Keratinocyte (primary cell): ENCODE results near the gene ERBB4. TPM values are rescaled to one million over a fixed set of nuclear protein-coding genes. Genes with fewer than 3 reads are reported as not detected.

Experiments
- DNase-seq: peaks from one replicate; pipeline ENCODE4 v3.0.0-alpha.2; 2011; ENCODE audit warnings: low read depth, missing footprints, low spot score
- FAIRE-seq: peaks from 2 replicates; lab custom pipeline; 2011; peaks lifted over from hg19 to GRCh38; lab: Jason Lieb, UNC
- H2AFZ ChIP-seq: 2 replicates; pipeline ENCODE4 v1.6.0; 2012; ENCODE audit warnings: low read length, control low read depth, inconsistent platforms; ENCODE audit not compliant: control insufficient read depth
- H3K27ac ChIP-seq: 2 replicates; pipeline ENCODE4 v1.5.1; 2011; ENCODE audit warnings: low read length; ENCODE audit not compliant: control insufficient read depth, insufficient read depth
- H3K27me3 ChIP-seq: 3 replicates; pipeline ENCODE4 v1.6.0; 2011; ENCODE audit warnings: low read length; ENCODE audit not compliant: control insufficient read depth, insufficient read depth; ENCODE audit errors: extremely low read depth
- H3K36me3 ChIP-seq, 2 experiments: 2 replicates in 1 of 2; 3 replicates in 1 of 2; pipeline ENCODE4 v1.5.1; 2011; ENCODE audit warnings: low read length in 2 of 2, mild to moderate bottlenecking in 1 of 2; ENCODE audit not compliant: control insufficient read depth in 2 of 2, insufficient read depth in 2 of 2; ENCODE audit errors: extremely low read depth in 1 of 2
- H3K4me1 ChIP-seq: 3 replicates; pipeline ENCODE4 v1.5.1; 2011; ENCODE audit warnings: low read length; ENCODE audit not compliant: control insufficient read depth, insufficient read depth; ENCODE audit errors: extremely low read depth
- H3K4me2 ChIP-seq: 3 replicates; pipeline ENCODE4 v1.6.0; 2011; ENCODE audit warnings: low read depth, low read length; ENCODE audit not compliant: control insufficient read depth, insufficient read depth; ENCODE audit errors: extremely low read depth
- H3K4me3 ChIP-seq, 3 experiments: fragments of 200-600 bp in 1 of 3; sonication (generic) in 1 of 3; 2 replicates in 2 of 3; 3 replicates in 1 of 3; pipeline ENCODE4 v1.5.1; 2011 to 2016; ENCODE audit warnings: low read length in 3 of 3, mild to moderate bottlenecking in 3 of 3, control low read depth in 2 of 3, inconsistent platforms in 1 of 3, low read depth in 1 of 3, mixed read lengths in 1 of 3, mixed run types in 1 of 3, moderate library complexity in 1 of 3; ENCODE audit not compliant: control insufficient read depth in 2 of 3, insufficient read depth in 2 of 3; ENCODE audit errors: extremely low read depth in 1 of 3
- H3K79me2 ChIP-seq: 2 replicates; pipeline ENCODE4 v1.6.0; 2012; ENCODE audit warnings: low read length; ENCODE audit not compliant: control insufficient read depth, insufficient read depth
- H3K9ac ChIP-seq: 3 replicates; pipeline ENCODE4 v1.6.0; 2011; ENCODE audit warnings: low read length; ENCODE audit not compliant: control insufficient read depth, insufficient read depth; ENCODE audit errors: extremely low read depth
- H3K9me1 ChIP-seq: 3 replicates; pipeline ENCODE4 v1.6.0; 2011; ENCODE audit warnings: low read length; ENCODE audit not compliant: control insufficient read depth, insufficient read depth; ENCODE audit errors: extremely low read depth
- H3K9me3 ChIP-seq: 2 replicates; pipeline ENCODE4 v1.5.1; 2012; ENCODE audit warnings: low read depth, low read length; ENCODE audit not compliant: control insufficient read depth
- H4K20me1 ChIP-seq: 3 replicates; pipeline ENCODE4 v1.6.0; 2011; ENCODE audit warnings: low read length; ENCODE audit not compliant: control insufficient read depth, insufficient read depth; ENCODE audit errors: extremely low read depth
- EZH2 ChIP-seq: IDR thresholded peaks from one replicate; pipeline ENCODE4 v1.6.1; 2012; ENCODE audit warnings: inconsistent platforms, mild to moderate bottlenecking, low read length, moderate library complexity
- dilution Hi-C: fragments of 300-500 bp; cut with MboI; formaldehyde crosslinking; loops from one replicate; pipeline ENCODE4 v1.7.0; 2020; ENCODE audit warnings: low sequenced_read_pairs; ENCODE audit not compliant: extremely low pct_ligation_motif_present
- polyA plus RNA-seq, 5 experiments: library from polyadenylated mRNA; depleted of rRNA in 3 of 5; stranded (reverse) in 3 of 5; stranded (forward) in 1 of 5; unstranded in 1 of 5; fragments of >200 nt; gene quantifications; 1 replicate in 1 of 5; 2 replicates in 3 of 5; 3 replicates in 1 of 5; pipeline versions ENCODE4 v1.2.1 to v1.2.3, GENCODE V29; 2011 to 2012; ENCODE audit warnings: missing spikeins in 2 of 5, low read depth in 1 of 5, low replicate concordance in 1 of 5
- TF ChIP-seq, protein P1 (sequence below), 3 experiments: IDR thresholded peaks in 1 of 3; conservative IDR thresholded peaks in 1 of 3; optimal IDR thresholded peaks in 1 of 3; 2 replicates in 2 of 3; 3 replicates in 1 of 3; pipeline versions ENCODE3 to v1.5.1; 2011; ENCODE audit warnings: low read length in 3 of 3, mild to moderate bottlenecking in 3 of 3, moderate library complexity in 2 of 3, control low read depth in 1 of 3, inconsistent platforms in 1 of 3; ENCODE audit not compliant: insufficient read depth in 2 of 3; ENCODE audit errors: extremely low read depth in 1 of 3

The ERBB4 gene
- polyA plus RNA-seq, 1 donor (not counting 4 experiments of a cell fraction or from before 2014, with no cell fraction given): 0.01 TPM

DNA sequence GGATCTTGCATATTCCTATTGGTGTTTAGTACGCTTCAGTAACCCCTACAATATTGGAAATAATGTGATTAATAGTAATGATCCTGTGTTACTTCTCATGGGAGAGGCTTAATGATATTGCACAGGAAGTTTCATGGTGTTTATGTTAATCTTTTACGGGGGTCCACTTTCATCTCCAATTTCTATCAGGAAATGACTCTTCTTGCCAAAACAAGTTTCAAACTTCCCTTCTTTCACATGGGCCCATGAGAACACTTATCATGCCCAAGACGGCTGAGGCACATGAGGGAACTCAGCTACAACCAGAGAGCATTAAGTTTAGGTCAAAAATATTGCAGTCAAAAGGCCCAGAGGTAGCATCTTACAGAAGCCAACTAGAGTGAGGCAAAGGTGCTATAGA, 7.6 kb downstream of the ERBB4 start:
- no peak for TF ChIP-seq EZH2
- TF ChIP-seq, protein P1, sequence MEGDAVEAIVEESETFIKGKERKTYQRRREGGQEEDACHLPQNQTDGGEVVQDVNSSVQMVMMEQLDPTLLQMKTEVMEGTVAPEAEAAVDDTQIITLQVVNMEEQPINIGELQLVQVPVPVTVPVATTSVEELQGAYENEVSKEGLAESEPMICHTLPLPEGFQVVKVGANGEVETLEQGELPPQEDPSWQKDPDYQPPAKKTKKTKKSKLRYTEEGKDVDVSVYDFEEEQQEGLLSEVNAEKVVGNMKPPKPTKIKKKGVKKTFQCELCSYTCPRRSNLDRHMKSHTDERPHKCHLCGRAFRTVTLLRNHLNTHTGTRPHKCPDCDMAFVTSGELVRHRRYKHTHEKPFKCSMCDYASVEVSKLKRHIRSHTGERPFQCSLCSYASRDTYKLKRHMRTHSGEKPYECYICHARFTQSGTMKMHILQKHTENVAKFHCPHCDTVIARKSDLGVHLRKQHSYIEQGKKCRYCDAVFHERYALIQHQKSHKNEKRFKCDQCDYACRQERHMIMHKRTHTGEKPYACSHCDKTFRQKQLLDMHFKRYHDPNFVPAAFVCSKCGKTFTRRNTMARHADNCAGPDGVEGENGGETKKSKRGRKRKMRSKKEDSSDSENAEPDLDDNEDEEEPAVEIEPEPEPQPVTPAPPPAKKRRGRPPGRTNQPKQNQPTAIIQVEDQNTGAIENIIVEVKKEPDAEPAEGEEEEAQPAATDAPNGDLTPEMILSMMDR (optimal IDR thresholded peaks at IDR 0.05 in 1 of 3, IDR thresholded peaks at IDR 0.05 in 1 of 3, conservative IDR thresholded peaks at IDR 0.05 in 1 of 3; ENCODE audit: extremely low read depth in 1 of 3, insufficient read depth in 2 of 3, low read length in 3 of 3): no peak
- Histone ChIP-seq H3K9me1 (no peaks in the 10 kb centered on the region), H3K9me3 (no peaks in the 10 kb centered on the region), H3K27me3 (peaks cover 6% of the 10 kb centered on the region), H3K9ac (no peak overlapping the region), H3K4me2 (no peak overlapping the region), H3K27ac (no peak overlapping the region), H3K4me1 (no peaks in the 10 kb centered on the region), H3K4me3 (no peak overlapping the region), H2AFZ (no peak overlapping the region), H3K79me2 (no peaks in the 10 kb centered on the region), H4K20me1 (no peaks in the 10 kb centered on the region), H3K36me3 (no peaks in the 10 kb centered on the region)
- FAIRE-seq (no peak), DNase-seq (no peak)
- dilution Hi-C loops: no loop called here

- Histone ChIP-seq H4K20me1 (no peaks in the 10 kb centered on the region), H3K9me1 (no peaks in the 10 kb centered on the region), H3K4me3 (no peak overlapping the region), H3K4me1 (no peaks in the 10 kb centered on the region), H3K27ac (no peak overlapping the region), H3K4me2 (no peak overlapping the region), H3K9me3 (no peaks in the 10 kb centered on the region), H3K27me3 (no peaks in the 10 kb centered on the region), H3K36me3 (no peaks in the 10 kb centered on the region), H3K9ac (no peak overlapping the region), H2AFZ (no peak overlapping the region), H3K79me2 (no peaks in the 10 kb centered on the region)
- TF ChIP-seq EZH2: no peak
- TF ChIP-seq, protein P1 (optimal IDR thresholded peaks at IDR 0.05 in 1 of 3, IDR thresholded peaks at IDR 0.05 in 1 of 3, conservative IDR thresholded peaks at IDR 0.05 in 1 of 3; ENCODE audit: extremely low read depth in 1 of 3, insufficient read depth in 2 of 3, low read length in 3 of 3): no peak
- FAIRE-seq: no peak
- dilution Hi-C loops: no loop called here
- DNase-seq: no peak
These were observed 8.2 kb downstream of the ERBB4 start for GRCh38 chr2:212530373-212530772.
